RWPE1 (cell line): ENCODE results near the gene M1AP.

Source experiments
- CTCF ChIA-PET: fragments of 350-600 bp; sonication (Branson Sonifier 250); formaldehyde crosslinking; extraction: SDS; loops from one replicate; lab custom pipeline; 2021; lab: Yijun Ruan, JAX
- POLR2A ChIA-PET: fragments of 400-600 bp; formaldehyde crosslinking; extraction: SDS; loops from one replicate; lab custom pipeline; 2020; ENCODE audit warnings: antibody characterized with exemption; ENCODE audit not compliant: low non-redundant PET; lab: Yijun Ruan, JAX
- DNase-seq: peaks from one replicate; pipeline ENCODE4 v3.0.0; 2012; ENCODE audit warnings: low spot score
- H3K27ac ChIP-seq: fragments of 450-650 bp; 2 replicates; pipeline ENCODE4 v1.5.1; 2017
- TF ChIP-seq, protein P1 (sequence below): fragments of 450-650 bp; conservative IDR thresholded peaks from 2 replicates; pipeline ENCODE4 v1.5.1; 2017; ENCODE audit warnings: low read depth, mild to moderate bottlenecking

M1AP gene

DNA sequence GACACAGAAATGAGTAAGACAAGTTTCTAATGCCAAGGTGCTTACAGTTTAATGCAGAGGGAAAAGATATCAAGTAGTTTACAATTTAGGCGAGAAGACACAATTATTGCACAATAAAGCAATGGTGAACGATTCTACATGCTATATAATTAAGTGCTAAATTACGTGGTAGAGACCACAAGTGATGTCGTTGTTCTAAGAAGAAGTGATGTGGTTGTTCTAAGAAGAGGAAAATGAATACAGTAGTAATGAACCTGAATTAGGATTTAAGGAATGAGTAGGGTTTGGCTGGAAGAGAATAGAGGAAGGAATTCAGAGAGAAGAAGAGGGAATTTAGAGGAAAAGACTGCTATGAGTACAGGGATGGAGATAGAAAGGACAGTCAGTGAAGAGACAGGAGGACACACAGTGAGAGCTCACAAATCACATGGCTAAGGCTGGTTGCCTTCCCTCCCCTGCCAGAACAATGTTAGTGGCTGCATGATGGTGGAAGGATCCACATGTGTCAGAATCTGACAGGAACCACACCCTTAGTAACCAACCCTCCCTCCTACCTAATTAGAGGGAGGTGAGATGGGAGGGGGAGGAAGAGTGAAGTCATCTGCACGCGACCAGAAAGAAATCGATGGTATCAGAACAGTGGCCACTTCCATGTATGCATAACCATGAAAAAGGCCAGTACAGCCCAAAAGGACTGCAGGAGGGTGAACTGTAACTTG is 44.7 kb downstream of the M1AP start:
- TF ChIP-seq, protein P1, sequence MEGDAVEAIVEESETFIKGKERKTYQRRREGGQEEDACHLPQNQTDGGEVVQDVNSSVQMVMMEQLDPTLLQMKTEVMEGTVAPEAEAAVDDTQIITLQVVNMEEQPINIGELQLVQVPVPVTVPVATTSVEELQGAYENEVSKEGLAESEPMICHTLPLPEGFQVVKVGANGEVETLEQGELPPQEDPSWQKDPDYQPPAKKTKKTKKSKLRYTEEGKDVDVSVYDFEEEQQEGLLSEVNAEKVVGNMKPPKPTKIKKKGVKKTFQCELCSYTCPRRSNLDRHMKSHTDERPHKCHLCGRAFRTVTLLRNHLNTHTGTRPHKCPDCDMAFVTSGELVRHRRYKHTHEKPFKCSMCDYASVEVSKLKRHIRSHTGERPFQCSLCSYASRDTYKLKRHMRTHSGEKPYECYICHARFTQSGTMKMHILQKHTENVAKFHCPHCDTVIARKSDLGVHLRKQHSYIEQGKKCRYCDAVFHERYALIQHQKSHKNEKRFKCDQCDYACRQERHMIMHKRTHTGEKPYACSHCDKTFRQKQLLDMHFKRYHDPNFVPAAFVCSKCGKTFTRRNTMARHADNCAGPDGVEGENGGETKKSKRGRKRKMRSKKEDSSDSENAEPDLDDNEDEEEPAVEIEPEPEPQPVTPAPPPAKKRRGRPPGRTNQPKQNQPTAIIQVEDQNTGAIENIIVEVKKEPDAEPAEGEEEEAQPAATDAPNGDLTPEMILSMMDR = no peak
- H3K27ac ChIP-seq = no peak overlapping the region
- CTCF ChIA-PET = interaction anchor here (0.6 kb wide), 1 partner anchor 61 kb away, joined by 3 read pairs; no protein-coding TSS in a partner anchor
- POLR2A ChIA-PET = no interaction called here
- DNase-seq = no peak

DNA sequence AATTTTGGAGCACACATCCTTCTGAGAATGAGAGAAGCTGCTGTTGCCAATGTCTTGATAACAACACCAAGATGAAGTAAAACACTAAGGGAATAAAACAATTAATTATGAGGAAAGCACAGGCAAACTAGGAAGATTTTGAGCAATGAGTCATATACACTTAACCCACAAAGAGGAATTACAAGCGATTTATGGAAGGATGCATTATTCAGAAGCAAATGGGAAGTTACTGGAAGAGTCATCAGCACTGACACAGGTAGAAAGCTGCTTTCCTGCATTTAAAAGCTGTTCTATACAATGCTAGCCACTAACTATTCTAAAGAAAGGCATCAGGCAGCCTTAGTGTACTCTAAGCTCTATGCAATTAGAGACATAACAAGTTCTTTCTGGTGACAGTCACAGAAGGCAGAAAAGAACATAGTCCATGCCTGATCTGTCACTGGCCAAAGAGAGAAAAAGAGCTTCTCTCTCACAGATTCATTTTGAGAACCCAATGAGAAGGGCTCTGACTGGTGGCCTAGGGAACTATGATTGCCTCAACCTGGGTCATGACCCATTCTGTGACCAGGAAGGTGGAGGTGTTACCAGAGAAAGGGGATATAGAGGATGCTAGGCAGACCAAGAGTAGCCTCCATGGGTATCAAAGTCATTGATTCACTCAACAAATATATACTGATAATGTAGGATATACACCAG is 45.4 kb downstream of the M1AP start:
- DNase-seq = peak; percentile 41
- TF ChIP-seq, protein P1 = no peak
- no peak overlapping the region for H3K27ac ChIP-seq
- ChIA-PET POLR2A (no interaction called here), CTCF (interaction anchor here (1.1 kb wide), 1 partner anchor 120 kb away, joined by 4 read pairs; the partner anchor contains the start of genes CCDC142 and TTC31)

DNA sequence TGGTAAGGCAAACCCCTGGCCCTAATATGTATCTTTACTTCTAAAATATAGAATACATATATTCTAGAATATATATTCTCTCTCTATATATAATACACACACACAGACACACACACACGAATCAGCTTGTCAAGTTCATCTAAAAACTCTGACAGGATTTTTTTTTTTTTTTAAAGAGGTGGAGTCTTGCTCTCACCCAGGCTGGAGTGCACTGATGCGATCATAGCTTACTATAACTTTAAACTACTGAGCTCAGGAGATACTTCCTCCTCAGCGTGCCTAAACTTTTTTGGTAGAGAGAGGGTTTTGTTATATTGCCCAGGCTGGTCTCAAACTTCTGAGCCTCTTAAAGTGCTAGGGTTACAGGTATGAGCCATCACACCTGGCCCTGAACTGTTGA is 48.5 kb downstream of the M1AP start:
- TF ChIP-seq, protein P1 = no peak
- CTCF ChIA-PET = interaction anchor here (0.6 kb wide), 1 partner anchor 96 kb away, joined by 3 read pairs; no protein-coding TSS in a partner anchor
- no peak overlapping the region for H3K27ac ChIP-seq
- POLR2A ChIA-PET = no interaction called here
- no peak for DNase-seq

DNA sequence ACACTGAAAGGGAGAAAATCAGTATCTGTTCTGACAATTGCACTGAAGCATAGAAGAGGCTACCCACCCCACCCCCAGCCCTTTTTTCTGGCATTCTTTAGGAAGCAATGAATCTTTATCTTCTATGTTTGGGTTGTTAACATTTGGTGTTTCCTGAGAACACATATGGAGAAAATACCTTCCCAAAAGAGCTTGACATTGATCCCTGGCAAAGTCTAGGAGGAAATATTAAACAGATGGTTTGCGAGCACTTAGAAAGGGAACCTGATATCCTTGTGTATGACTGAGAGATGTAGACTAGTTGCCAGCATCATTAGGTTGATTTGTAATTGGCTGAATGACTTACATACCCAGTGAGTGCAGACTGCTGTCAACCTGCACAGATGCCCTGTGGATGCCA is 50.7 kb downstream of the M1AP start:
- TF ChIP-seq, protein P1 = no peak
- POLR2A ChIA-PET = no interaction called here
- no peak for DNase-seq
- CTCF ChIA-PET = interaction anchor here (0.6 kb wide), 1 partner anchor 93 kb away, joined by 3 read pairs; no protein-coding TSS in a partner anchor
- H3K27ac ChIP-seq = no peak overlapping the region

DNA sequence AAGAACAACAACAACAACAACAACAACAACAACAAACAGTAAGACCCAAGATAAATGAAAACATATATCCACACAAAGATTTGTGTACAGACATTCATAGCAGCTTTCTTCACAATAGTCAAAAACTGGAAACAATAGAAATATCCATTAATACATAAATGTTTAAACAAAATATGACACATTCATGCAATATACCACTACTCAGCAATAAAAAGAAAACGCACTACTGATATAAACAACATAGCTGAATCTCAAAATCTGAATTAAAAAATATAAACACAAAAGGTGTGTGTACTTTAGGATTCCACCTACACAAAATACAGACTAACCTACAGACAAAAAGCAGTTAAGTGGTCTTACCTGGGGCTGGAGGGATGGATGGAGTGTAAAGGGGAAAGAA is 51.5 kb downstream of the M1AP start:
- TF ChIP-seq, protein P1 = no peak
- POLR2A ChIA-PET = no interaction called here
- no peak overlapping the region for H3K27ac ChIP-seq
- no peak for DNase-seq
- CTCF ChIA-PET = interaction anchor here (0.6 kb wide), 1 partner anchor 1594 kb away, joined by 5 read pairs; no protein-coding TSS in a partner anchor
